WTC11 (cell line): ENCODE data around the gene CROCC. TPM values are rescaled to one million over a fixed set of nuclear protein-coding genes. Genes with fewer than 3 reads are reported as not detected.

Source experiments
- ATAC-seq: fragments of 200-7000 bp; cut with Tn5 transposase; 2 replicates; pipeline ENCODE4 v1.10.0; 2021; ENCODE audit warnings: mild to moderate bottlenecking, moderate library complexity
- CTCF ChIA-PET: fragments of 300-600 bp; sonication (Branson Sonifier 250); formaldehyde crosslinking; loops from one replicate; lab custom pipeline; 2021; ENCODE audit warnings: antibody characterized with exemption; lab: Charles Lee
- POLR2A ChIA-PET: fragments of 350-600 bp; sonication (Branson Sonifier 250); formaldehyde crosslinking; loops from one replicate; lab custom pipeline; 2021; ENCODE audit warnings: antibody characterized with exemption; lab: Charles Lee
- DNase-seq: peaks from one replicate; pipeline ENCODE4 v3.0.0; 2021; ENCODE audit warnings: low spot score
- H3K27ac Mint-ChIP-seq: 2 replicates; pipeline ENCODE4 v1.8.0; 2021; ENCODE audit warnings: mixed read lengths
- H3K27me3 Mint-ChIP-seq: 2 replicates; pipeline ENCODE4 v1.8.0; 2021; ENCODE audit warnings: low read depth, mild to moderate bottlenecking, moderate library complexity, mixed read lengths
- H3K36me3 Mint-ChIP-seq: 2 replicates; pipeline ENCODE4 v1.8.0; 2021; ENCODE audit warnings: mixed read lengths
- H3K4me1 Mint-ChIP-seq: 2 replicates; pipeline ENCODE4 v1.8.0; 2022; ENCODE audit warnings: mixed read lengths
- H3K4me3 Mint-ChIP-seq: 2 replicates; pipeline ENCODE4 v1.8.0; 2021; ENCODE audit warnings: mild to moderate bottlenecking, moderate library complexity, mixed read lengths
- H3K9me3 Mint-ChIP-seq: 2 replicates; pipeline ENCODE4 v1.8.0; 2021; ENCODE audit warnings: mixed read lengths
- CBFB ChIP-seq: sonication (generic); formaldehyde crosslinking; IDR thresholded peaks from 2 replicates; pipeline ENCODE4 v1.8.1; 2022; ENCODE audit warnings: mild to moderate bottlenecking, low read depth, missing genetic modification reagents
- CREB1 ChIP-seq: sonication (generic); formaldehyde crosslinking; IDR thresholded peaks from 2 replicates; pipeline ENCODE4 v1.8.0; 2023; ENCODE audit warnings: mild to moderate bottlenecking, missing genetic modification reagents
- FOXP1 ChIP-seq: sonication (generic); formaldehyde crosslinking; IDR thresholded peaks from 2 replicates; pipeline ENCODE4 v1.8.0; 2022; ENCODE audit warnings: missing genetic modification reagents, mild to moderate bottlenecking, moderate library complexity, borderline replicate concordance
- IRF2 ChIP-seq: sonication (generic); formaldehyde crosslinking; IDR thresholded peaks from 2 replicates; pipeline ENCODE4 v1.8.0; 2022; ENCODE audit warnings: low read depth, missing genetic modification reagents, borderline replicate concordance
- JUN ChIP-seq: sonication (generic); formaldehyde crosslinking; IDR thresholded peaks from 2 replicates; pipeline ENCODE4 v1.8.0; 2023; ENCODE audit warnings: mild to moderate bottlenecking, missing genetic modification reagents
- KAT7 ChIP-seq: sonication (generic); formaldehyde crosslinking; IDR thresholded peaks from 2 replicates; pipeline ENCODE4 v1.8.1; 2023; ENCODE audit warnings: missing genetic modification reagents, mild to moderate bottlenecking, borderline replicate concordance
- NFATC4 ChIP-seq: fragments of 250-450 bp; sonication (Bioruptor Pico); IDR thresholded peaks from 2 replicates; pipeline ENCODE4 v1.9.0; 2021; ENCODE audit warnings: mild to moderate bottlenecking
- NR1H2 ChIP-seq: sonication (generic); formaldehyde crosslinking; IDR thresholded peaks from 2 replicates; pipeline ENCODE4 v1.9.0; 2021; ENCODE audit warnings: mild to moderate bottlenecking, moderate library complexity, missing genetic modification reagents
- OVOL2 ChIP-seq: fragments of 250-450 bp; sonication (Bioruptor Pico); IDR thresholded peaks from 2 replicates; pipeline ENCODE4 v1.9.0; 2021; ENCODE audit warnings: mild to moderate bottlenecking, borderline replicate concordance
- RELA ChIP-seq: sonication (generic); formaldehyde crosslinking; IDR thresholded peaks from 2 replicates; pipeline ENCODE4 v1.8.1; 2022; ENCODE audit warnings: missing genetic modification reagents, mild to moderate bottlenecking, borderline replicate concordance
- TP53 ChIP-seq: sonication (generic); formaldehyde crosslinking; IDR thresholded peaks from 2 replicates; pipeline ENCODE4 v1.8.1; 2023; ENCODE audit warnings: mild to moderate bottlenecking, missing genetic modification reagents
- ZNF121 ChIP-seq: sonication (generic); formaldehyde crosslinking; IDR thresholded peaks from 2 replicates; pipeline ENCODE4 v1.8.0; 2023; ENCODE audit warnings: missing genetic modification reagents
- ZNF219 ChIP-seq: sonication (generic); formaldehyde crosslinking; IDR thresholded peaks from 2 replicates; pipeline ENCODE4 v1.8.0; 2023; ENCODE audit warnings: missing genetic modification reagents, mild to moderate bottlenecking, borderline replicate concordance
- ZNF396 ChIP-seq: fragments of 250-450 bp; sonication (Bioruptor Pico); IDR thresholded peaks from 2 replicates; pipeline ENCODE4 v1.8.0; 2021; ENCODE audit warnings: mild to moderate bottlenecking, moderate library complexity, borderline replicate concordance
- ZNF416 ChIP-seq: fragments of 250-450 bp; sonication (Bioruptor Pico); IDR thresholded peaks from 2 replicates; pipeline ENCODE4 v1.9.0; 2021; ENCODE audit warnings: mild to moderate bottlenecking, inconsistent platforms
- total RNA-seq: library from RNA; stranded (reverse); gene quantifications from 3 replicates; pipeline ENCODE4 v1.2.3, GENCODE V29; 2021
- TF ChIP-seq, protein P1 (sequence below): sonication (generic); formaldehyde crosslinking; IDR thresholded peaks from 2 replicates; pipeline ENCODE4 v1.8.0; 2022; ENCODE audit warnings: mild to moderate bottlenecking, missing genetic modification reagents
- TF ChIP-seq, protein P2 (sequence below): fragments of 250-450 bp; sonication (Bioruptor Pico); IDR thresholded peaks from 2 replicates; pipeline ENCODE4 v1.9.0; 2021; ENCODE audit warnings: mild to moderate bottlenecking
- TF ChIP-seq, protein P3 (sequence below): sonication (generic); formaldehyde crosslinking; IDR thresholded peaks from 2 replicates; pipeline ENCODE4 v1.8.0; 2022; ENCODE audit warnings: mild to moderate bottlenecking, missing genetic modification reagents
- TF ChIP-seq, protein P4 (sequence below): fragments of 200-600 bp; IDR thresholded peaks from 2 replicates; pipeline ENCODE4 v1.8.0; 2022; ENCODE audit warnings: antibody characterized with exemption
- TF ChIP-seq, protein P5 (sequence below): sonication (generic); formaldehyde crosslinking; IDR thresholded peaks from 2 replicates; pipeline ENCODE4 v1.8.1; 2022; ENCODE audit warnings: mild to moderate bottlenecking, moderate library complexity, missing genetic modification reagents
- TF ChIP-seq, protein P6 (sequence below): sonication (generic); formaldehyde crosslinking; IDR thresholded peaks from 2 replicates; pipeline ENCODE4 v1.8.0; 2022; ENCODE audit warnings: missing genetic modification reagents
- TF ChIP-seq, protein P7 (sequence below): sonication (generic); formaldehyde crosslinking; IDR thresholded peaks from 2 replicates; pipeline ENCODE4 v1.8.0; 2022; ENCODE audit warnings: mild to moderate bottlenecking, missing genetic modification reagents
- TF ChIP-seq, protein P8 (sequence below): sonication (generic); formaldehyde crosslinking; IDR thresholded peaks from 2 replicates; pipeline ENCODE4 v1.8.1; 2023; ENCODE audit warnings: mild to moderate bottlenecking, moderate library complexity, missing genetic modification reagents

Gene CROCC
- total RNA-seq, 1 experiment from 2014 or later: 75.6 TPM

DNA sequence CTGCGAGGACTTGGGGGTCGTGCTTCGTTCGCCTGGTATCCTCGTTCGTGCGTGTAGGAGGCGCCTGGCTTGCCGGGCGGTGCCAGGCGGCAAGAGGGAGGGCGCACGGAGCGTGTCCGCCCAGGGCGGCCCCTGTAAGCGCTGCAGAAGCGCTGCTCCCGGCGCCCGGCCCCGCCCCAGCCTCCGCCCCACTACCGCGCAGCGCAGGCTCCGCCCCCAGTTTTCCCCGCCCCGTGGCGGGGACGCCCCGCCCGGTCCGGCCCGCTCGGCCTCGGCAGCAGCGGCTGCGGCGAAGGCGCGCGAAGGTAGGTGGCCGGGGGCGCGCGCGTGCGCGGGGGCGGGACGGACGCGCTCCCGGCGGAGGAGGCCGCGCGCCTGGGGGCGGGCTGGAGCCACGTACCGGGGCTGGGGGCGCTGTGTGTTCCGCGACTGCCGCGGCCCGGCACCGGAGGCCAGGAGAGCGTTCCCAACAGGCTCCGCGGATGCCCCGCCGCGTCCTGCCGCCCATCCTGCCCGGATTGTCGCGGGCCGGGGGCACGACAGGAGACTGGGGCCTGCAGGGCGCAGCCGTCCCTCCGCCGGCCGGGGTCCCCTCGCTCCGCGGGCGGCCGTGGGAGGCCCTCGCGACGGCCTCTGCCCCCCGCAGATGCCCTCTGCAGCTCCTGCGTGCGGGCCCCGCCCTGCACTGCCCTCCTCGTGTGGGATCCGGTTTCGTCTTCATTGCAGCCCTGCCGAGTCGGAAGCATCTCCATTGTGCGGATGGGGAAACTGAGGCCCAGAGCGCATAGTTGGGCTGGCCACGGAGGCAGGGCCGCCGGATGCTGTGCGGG, 7.7 kb upstream of the CROCC start:
- ChIA-PET CTCF (interaction anchor here (1.0 to 2.2 kb wide), 2 partner anchors 11 to 293 kb away, joined by 3 to 8 read pairs; no protein-coding TSS in a partner anchor), POLR2A (no interaction called here)
- no peaks in the 10 kb centered on the region for H3K9me3 Mint-ChIP-seq
- H3K36me3 Mint-ChIP-seq: no peaks in the 10 kb centered on the region
- H3K27me3 Mint-ChIP-seq: peaks cover 7% of the 10 kb centered on the region; the same call in 1 of the 2 replicates
- DNase-seq (peak; percentile 90), ATAC-seq (peak; percentile 93)
- H3K4me1 Mint-ChIP-seq: peaks cover 8% of the 10 kb centered on the region
- H3K4me3 Mint-ChIP-seq: peak overlapping the region; percentile 72
- peak overlapping the region; percentile 53; the same call in 1 of the 2 replicates for H3K27ac Mint-ChIP-seq
- TF ChIP-seq CBFB (CRISPR knock-in tag) (no peak), NR1H2 (CRISPR knock-in tag) (no peak), ZNF416 (CRISPR knock-in tag) (no peak), NFATC4 (CRISPR knock-in tag) (no peak), ZNF396 (CRISPR knock-in tag) (no peak), IRF2 (no peak), ZNF219 (CRISPR knock-in tag) (no peak; the same call in 1 of the 2 replicates), OVOL2 (no peak), RELA (CRISPR knock-in tag) (no peak), ZNF121 (CRISPR knock-in tag) (no peak), CREB1 (CRISPR knock-in tag) (no peak), KAT7 (CRISPR knock-in tag) (peak; percentile 49; the same call in 1 of the 2 replicates), TP53 (CRISPR knock-in tag) (no peak; the same call in 1 of the 2 replicates), FOXP1 (CRISPR knock-in tag) (peak; percentile 48), JUN (no peak)
- TF ChIP-seq, protein P1, sequence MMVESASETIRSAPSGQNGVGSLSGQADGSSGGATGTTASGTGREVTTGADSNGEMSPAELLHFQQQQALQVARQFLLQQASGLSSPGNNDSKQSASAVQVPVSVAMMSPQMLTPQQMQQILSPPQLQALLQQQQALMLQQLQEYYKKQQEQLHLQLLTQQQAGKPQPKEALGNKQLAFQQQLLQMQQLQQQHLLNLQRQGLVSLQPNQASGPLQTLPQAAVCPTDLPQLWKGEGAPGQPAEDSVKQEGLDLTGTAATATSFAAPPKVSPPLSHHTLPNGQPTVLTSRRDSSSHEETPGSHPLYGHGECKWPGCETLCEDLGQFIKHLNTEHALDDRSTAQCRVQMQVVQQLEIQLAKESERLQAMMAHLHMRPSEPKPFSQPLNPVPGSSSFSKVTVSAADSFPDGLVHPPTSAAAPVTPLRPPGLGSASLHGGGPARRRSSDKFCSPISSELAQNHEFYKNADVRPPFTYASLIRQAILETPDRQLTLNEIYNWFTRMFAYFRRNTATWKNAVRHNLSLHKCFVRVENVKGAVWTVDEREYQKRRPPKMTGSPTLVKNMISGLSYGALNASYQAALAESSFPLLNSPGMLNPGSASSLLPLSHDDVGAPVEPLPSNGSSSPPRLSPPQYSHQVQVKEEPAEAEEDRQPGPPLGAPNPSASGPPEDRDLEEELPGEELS (CRISPR knock-in tag): no peak
- TF ChIP-seq, protein P2, sequence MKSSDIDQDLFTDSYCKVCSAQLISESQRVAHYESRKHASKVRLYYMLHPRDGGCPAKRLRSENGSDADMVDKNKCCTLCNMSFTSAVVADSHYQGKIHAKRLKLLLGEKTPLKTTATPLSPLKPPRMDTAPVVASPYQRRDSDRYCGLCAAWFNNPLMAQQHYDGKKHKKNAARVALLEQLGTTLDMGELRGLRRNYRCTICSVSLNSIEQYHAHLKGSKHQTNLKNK (CRISPR knock-in tag): no peak
- TF ChIP-seq, protein P3, sequence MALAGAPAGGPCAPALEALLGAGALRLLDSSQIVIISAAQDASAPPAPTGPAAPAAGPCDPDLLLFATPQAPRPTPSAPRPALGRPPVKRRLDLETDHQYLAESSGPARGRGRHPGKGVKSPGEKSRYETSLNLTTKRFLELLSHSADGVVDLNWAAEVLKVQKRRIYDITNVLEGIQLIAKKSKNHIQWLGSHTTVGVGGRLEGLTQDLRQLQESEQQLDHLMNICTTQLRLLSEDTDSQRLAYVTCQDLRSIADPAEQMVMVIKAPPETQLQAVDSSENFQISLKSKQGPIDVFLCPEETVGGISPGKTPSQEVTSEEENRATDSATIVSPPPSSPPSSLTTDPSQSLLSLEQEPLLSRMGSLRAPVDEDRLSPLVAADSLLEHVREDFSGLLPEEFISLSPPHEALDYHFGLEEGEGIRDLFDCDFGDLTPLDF (CRISPR knock-in tag): no peak
- TF ChIP-seq, protein P4, sequence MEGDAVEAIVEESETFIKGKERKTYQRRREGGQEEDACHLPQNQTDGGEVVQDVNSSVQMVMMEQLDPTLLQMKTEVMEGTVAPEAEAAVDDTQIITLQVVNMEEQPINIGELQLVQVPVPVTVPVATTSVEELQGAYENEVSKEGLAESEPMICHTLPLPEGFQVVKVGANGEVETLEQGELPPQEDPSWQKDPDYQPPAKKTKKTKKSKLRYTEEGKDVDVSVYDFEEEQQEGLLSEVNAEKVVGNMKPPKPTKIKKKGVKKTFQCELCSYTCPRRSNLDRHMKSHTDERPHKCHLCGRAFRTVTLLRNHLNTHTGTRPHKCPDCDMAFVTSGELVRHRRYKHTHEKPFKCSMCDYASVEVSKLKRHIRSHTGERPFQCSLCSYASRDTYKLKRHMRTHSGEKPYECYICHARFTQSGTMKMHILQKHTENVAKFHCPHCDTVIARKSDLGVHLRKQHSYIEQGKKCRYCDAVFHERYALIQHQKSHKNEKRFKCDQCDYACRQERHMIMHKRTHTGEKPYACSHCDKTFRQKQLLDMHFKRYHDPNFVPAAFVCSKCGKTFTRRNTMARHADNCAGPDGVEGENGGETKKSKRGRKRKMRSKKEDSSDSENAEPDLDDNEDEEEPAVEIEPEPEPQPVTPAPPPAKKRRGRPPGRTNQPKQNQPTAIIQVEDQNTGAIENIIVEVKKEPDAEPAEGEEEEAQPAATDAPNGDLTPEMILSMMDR: no peak
- TF ChIP-seq, protein P5, sequence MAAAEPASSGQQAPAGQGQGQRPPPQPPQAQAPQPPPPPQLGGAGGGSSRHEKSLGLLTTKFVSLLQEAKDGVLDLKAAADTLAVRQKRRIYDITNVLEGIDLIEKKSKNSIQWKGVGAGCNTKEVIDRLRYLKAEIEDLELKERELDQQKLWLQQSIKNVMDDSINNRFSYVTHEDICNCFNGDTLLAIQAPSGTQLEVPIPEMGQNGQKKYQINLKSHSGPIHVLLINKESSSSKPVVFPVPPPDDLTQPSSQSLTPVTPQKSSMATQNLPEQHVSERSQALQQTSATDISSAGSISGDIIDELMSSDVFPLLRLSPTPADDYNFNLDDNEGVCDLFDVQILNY: no peak
- TF ChIP-seq, protein P6, sequence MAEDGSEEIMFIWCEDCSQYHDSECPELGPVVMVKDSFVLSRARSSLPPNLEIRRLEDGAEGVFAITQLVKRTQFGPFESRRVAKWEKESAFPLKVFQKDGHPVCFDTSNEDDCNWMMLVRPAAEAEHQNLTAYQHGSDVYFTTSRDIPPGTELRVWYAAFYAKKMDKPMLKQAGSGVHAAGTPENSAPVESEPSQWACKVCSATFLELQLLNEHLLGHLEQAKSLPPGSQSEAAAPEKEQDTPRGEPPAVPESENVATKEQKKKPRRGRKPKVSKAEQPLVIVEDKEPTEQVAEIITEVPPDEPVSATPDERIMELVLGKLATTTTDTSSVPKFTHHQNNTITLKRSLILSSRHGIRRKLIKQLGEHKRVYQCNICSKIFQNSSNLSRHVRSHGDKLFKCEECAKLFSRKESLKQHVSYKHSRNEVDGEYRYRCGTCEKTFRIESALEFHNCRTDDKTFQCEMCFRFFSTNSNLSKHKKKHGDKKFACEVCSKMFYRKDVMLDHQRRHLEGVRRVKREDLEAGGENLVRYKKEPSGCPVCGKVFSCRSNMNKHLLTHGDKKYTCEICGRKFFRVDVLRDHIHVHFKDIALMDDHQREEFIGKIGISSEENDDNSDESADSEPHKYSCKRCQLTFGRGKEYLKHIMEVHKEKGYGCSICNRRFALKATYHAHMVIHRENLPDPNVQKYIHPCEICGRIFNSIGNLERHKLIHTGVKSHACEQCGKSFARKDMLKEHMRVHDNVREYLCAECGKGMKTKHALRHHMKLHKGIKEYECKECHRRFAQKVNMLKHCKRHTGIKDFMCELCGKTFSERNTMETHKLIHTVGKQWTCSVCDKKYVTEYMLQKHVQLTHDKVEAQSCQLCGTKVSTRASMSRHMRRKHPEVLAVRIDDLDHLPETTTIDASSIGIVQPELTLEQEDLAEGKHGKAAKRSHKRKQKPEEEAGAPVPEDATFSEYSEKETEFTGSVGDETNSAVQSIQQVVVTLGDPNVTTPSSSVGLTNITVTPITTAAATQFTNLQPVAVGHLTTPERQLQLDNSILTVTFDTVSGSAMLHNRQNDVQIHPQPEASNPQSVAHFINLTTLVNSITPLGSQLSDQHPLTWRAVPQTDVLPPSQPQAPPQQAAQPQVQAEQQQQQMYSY: no peak
- TF ChIP-seq, protein P7, sequence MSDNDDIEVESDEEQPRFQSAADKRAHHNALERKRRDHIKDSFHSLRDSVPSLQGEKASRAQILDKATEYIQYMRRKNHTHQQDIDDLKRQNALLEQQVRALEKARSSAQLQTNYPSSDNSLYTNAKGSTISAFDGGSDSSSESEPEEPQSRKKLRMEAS: peak; percentile 77; the same call in 1 of the 2 replicates
- TF ChIP-seq, protein P8, sequence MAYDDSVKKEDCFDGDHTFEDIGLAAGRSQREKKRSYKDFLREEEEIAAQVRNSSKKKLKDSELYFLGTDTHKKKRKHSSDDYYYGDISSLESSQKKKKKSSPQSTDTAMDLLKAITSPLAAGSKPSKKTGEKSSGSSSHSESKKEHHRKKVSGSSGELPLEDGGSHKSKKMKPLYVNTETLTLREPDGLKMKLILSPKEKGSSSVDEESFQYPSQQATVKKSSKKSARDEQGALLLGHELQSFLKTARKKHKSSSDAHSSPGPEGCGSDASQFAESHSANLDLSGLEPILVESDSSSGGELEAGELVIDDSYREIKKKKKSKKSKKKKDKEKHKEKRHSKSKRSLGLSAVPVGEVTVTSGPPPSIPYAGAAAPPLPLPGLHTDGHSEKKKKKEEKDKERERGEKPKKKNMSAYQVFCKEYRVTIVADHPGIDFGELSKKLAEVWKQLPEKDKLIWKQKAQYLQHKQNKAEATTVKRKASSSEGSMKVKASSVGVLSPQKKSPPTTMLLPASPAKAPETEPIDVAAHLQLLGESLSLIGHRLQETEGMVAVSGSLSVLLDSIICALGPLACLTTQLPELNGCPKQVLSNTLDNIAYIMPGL: peak; percentile 38; the same call in 1 of the 2 replicates
